Measurements from ENCODE around the gene MAD1L1. TPM values are rescaled to one million over a fixed set of nuclear protein-coding genes. Genes with fewer than 3 reads are reported as not detected.

MAD1L1 gene
- total and polyA plus RNA-seq, 4 donors = 12.8 to 20.7 (median 16.5) TPM

- no peaks in the 10 kb centered on the region for H3K4me1 ChIP-seq (ENCODE audit: control insufficient read depth in 4 of 4, insufficient read depth in 4 of 4, low read length in 3 of 4)
- no peak for DNase-seq (ENCODE audit: low spot score)
- TF ChIP-seq RXRA (IDR thresholded peaks at IDR 0.05) = no peak
- TF ChIP-seq FOXA2 (IDR thresholded peaks at IDR 0.05) = no peak
- TF ChIP-seq YY1 (IDR thresholded peaks at IDR 0.05) = no peak
- TF ChIP-seq, protein P1, sequence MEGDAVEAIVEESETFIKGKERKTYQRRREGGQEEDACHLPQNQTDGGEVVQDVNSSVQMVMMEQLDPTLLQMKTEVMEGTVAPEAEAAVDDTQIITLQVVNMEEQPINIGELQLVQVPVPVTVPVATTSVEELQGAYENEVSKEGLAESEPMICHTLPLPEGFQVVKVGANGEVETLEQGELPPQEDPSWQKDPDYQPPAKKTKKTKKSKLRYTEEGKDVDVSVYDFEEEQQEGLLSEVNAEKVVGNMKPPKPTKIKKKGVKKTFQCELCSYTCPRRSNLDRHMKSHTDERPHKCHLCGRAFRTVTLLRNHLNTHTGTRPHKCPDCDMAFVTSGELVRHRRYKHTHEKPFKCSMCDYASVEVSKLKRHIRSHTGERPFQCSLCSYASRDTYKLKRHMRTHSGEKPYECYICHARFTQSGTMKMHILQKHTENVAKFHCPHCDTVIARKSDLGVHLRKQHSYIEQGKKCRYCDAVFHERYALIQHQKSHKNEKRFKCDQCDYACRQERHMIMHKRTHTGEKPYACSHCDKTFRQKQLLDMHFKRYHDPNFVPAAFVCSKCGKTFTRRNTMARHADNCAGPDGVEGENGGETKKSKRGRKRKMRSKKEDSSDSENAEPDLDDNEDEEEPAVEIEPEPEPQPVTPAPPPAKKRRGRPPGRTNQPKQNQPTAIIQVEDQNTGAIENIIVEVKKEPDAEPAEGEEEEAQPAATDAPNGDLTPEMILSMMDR (IDR thresholded peaks at IDR 0.05; ENCODE audit: low read depth, low read length, missing input control) = no peak
- no peak for TF ChIP-seq JUND (IDR thresholded peaks at IDR 0.05)
- TF ChIP-seq REST (IDR thresholded peaks at IDR 0.05) = no peak
- TF ChIP-seq, protein P2, sequence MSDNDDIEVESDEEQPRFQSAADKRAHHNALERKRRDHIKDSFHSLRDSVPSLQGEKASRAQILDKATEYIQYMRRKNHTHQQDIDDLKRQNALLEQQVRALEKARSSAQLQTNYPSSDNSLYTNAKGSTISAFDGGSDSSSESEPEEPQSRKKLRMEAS (IDR thresholded peaks at IDR 0.05) = no peak
- no peak for TF ChIP-seq TAF1 (conservative IDR thresholded peaks at IDR 0.05)
- TF ChIP-seq NR2F2 (IDR thresholded peaks at IDR 0.05) = no peak
- no peak for TF ChIP-seq GABPA (IDR thresholded peaks at IDR 0.05 in 1 of 2, conservative IDR thresholded peaks at IDR 0.05 in 1 of 2)
- no peak for TF ChIP-seq ATF3 (IDR thresholded peaks at IDR 0.05)
- TF ChIP-seq RAD21 (IDR thresholded peaks at IDR 0.05) = no peak
- TF ChIP-seq FOXA1 (IDR thresholded peaks at IDR 0.05) = no peak
- no peak for TF ChIP-seq SP1 (IDR thresholded peaks at IDR 0.05)
- no peak for TF ChIP-seq ZBTB33 (IDR thresholded peaks at IDR 0.05)
- no peaks in the 10 kb centered on the region for H3K27me3 ChIP-seq (ENCODE audit: control insufficient read depth in 4 of 4, insufficient read depth in 4 of 4, low read length in 3 of 4)
- H3K4me3 ChIP-seq (ENCODE audit: low read depth in 1 of 3, low read length in 3 of 3) = no peak overlapping the region
- H3K36me3 ChIP-seq (ENCODE audit: control insufficient read depth in 4 of 4, insufficient read depth in 3 of 4, low read depth in 1 of 4, low read length in 3 of 4) = peaks cover 0 to 3% (median 0%) of the 10 kb centered on the region in 4 donors
- H3K9me3 ChIP-seq (ENCODE audit: control insufficient read depth in 4 of 4, low read length in 3 of 4) = no peaks in the 10 kb centered on the region
- no peak overlapping the region for H3K27ac ChIP-seq (ENCODE audit: low read depth in 1 of 2, low read length in 2 of 2)
- no peak overlapping the region for H3K9ac ChIP-seq (ENCODE audit: low read depth in 1 of 2, low read length in 2 of 2)
- 95% methylated on average over 17 of the region's 17 CpGs for WGBS
Measured at GRCh38 chr7:2010101-2010500, 222.6 kb downstream of the MAD1L1 start.

GRCh38 chr7:2009541-2010001, 223.2 kb downstream of the MAD1L1 start:
- Histone ChIP-seq H3K4me3 (ENCODE audit: low read depth in 1 of 3, low read length in 3 of 3) (no peak overlapping the region), H3K27me3 (ENCODE audit: control insufficient read depth in 4 of 4, insufficient read depth in 4 of 4, low read length in 3 of 4) (no peaks in the 10 kb centered on the region), H3K9me3 (ENCODE audit: control insufficient read depth in 4 of 4, low read length in 3 of 4) (no peaks in the 10 kb centered on the region), H3K9ac (ENCODE audit: low read depth in 1 of 2, low read length in 2 of 2) (no peak overlapping the region), H3K27ac (ENCODE audit: low read depth in 1 of 2, low read length in 2 of 2) (no peak overlapping the region), H3K4me1 (ENCODE audit: control insufficient read depth in 4 of 4, insufficient read depth in 4 of 4, low read length in 3 of 4) (no peaks in the 10 kb centered on the region), H3K36me3 (ENCODE audit: control insufficient read depth in 4 of 4, insufficient read depth in 3 of 4, low read depth in 1 of 4, low read length in 3 of 4) (peaks cover 0 to 3% (median 0%) of the 10 kb centered on the region in 4 donors)
- WGBS = 95% methylated on average over 16 of the region's 16 CpGs
- DNase-seq (ENCODE audit: low spot score) = no peak
- no peak for TF ChIP-seq RAD21 (IDR thresholded peaks at IDR 0.05)
- TF ChIP-seq FOXA1 (IDR thresholded peaks at IDR 0.05) = no peak
- no peak for TF ChIP-seq TAF1 (conservative IDR thresholded peaks at IDR 0.05)
- no peak for TF ChIP-seq RXRA (IDR thresholded peaks at IDR 0.05)
- TF ChIP-seq HNF4G (IDR thresholded peaks at IDR 0.05) = no peak
